Measurements from ENCODE around the gene KNL1.
"Not testable (repeated sequence)": the region's sequence is repeated elsewhere in the genome, so short reads cannot be mapped to it uniquely, and the experiment has no call there.

KNL1 gene

DNA sequence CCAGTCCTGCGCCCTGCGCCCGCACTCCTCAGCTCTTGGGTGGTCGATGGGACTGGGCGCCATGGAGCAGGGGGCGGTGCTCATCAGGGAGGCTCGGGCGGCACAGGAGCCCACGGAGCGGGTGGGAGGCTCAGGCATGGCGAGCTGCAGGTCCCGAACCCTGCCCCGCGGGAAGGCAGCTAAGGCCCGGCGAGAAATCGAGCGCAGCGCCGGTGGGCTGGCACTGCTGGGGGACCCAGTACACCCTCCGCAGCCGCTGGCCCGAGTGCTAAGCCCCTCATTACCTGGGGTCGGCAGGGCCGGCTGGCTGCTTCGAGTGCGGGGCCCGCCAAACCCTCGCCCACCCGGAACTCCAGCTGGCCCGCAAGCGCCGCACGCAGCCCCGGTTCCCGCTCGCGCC lies 82.9 kb downstream of the KNL1 start:
- not testable (repeated sequence) for DNase-seq

DNA sequence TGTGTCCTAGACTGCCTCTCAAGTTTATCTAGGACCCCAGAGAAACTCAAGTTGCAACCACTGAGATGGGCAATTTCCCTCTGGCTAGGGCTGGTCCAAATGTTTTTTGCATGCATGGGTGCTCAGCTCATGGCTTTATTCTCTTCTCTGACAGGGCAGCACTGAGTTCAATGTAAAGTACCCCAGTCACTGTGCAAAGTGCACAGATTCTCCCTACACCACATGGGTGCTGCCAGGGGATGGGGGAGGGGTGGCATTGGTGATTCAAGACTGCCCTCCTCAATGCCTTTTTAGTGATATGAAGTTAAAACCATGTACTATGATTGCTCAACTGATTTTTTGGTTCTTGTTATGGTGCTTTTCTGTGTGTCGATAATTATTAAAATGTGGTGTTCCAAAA lies 86.1 kb downstream of the KNL1 start:
- no peak for DNase-seq

DNA sequence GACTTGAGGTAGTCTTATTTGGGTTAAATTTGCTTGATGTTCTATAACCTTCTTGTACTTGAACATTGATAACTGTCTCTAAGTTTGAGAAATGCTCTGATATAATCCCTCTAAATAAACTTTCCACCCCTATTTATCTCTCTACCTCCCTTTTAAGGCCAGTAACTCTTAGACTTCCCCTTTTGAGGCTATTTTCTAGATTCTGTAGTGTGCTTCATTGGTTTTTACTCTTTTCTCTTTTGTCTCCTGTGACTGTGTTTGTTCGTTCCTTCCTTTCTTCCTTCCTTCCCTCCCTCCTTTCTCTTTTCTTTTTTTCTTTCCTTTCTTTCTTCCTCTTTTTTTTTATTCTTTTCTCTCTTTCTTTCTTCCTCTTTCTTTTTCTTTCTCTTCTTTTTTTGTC lies 86.9 kb downstream of the KNL1 start:
- DNase-seq, result not testable (repeated sequence)

DNA sequence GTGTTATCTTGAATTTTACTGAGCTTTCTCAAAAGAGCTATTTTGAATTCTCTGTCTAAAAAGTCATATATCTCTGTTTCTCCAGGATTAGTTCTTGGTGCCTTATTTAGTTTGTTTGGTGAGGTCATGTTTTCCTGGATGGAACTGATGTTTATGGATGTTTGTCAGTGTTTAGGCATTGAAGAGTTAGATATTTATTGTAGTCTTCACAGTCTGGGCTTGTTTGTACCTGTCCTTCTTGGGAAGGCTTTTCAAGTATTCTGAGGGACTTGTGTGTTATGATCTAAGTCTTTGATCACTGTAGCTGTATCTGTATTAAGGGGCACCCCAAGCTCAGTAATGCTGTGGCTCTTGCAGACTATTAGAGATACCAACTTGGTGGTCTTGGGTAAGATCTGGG lies 90.3 kb downstream of the KNL1 start:
- no peak for DNase-seq

DNA sequence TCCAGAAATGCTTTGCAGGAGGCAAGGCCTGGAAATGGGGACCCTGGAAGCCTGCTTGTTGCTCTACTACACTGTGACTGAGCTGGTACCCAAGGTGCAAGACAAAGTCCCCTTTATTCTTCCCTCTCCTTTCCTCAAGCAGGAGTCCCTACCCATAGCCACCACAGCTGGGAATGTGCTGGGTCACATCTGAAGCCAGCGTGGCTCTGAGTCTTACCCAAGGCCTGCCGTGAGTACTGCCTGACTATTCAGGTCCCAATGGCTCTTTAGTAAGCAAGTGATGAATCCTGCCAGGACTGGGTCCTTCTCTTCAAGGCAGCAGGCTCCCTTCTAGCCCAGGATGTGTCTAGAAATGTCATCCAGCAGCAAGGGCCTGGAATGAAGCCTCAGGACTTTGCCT lies 91.3 kb downstream of the KNL1 start:
- DNase-seq, result no peak

DNA sequence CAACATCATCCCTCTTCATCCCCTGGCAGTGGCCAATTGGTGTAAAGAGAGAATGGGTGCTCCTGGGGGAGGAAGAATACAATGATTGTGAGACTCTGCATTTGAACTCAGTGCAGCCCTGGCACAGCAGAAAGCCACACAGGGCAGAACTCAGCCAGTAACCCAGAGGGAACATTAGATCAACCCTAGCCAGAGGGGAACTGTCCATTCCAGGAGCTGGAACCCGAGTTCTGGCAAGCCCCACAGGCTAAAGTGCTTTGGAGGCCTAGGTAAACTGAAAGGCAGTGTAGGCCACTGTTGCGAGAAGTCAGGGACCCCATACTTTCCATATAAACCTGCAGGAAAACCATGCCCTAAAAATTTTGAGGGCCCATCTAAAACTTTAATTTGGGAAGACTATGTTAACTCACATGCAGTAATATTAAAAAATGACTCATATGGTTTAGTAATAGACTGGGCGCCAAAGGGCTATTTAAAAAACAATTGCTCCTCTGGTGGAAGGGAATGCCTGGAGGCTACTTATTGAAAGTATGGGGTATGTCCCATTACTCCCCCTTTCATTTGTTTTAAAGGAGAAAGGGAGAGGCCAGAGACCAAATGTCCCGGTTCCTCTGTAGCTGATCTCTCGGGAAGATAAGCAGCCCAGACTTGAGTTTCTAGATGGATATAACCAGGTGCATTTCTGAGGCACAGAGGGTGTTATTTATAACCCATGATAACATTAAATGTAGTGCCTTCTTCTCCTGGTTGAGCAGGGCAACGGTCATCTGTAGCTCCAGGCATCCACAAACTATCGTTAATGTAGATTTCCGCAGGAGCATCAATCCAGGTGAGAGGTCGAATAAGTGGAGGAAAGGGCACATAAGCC lies 95.1 kb downstream of the KNL1 start:
- DNase-seq, result no peak

DNA sequence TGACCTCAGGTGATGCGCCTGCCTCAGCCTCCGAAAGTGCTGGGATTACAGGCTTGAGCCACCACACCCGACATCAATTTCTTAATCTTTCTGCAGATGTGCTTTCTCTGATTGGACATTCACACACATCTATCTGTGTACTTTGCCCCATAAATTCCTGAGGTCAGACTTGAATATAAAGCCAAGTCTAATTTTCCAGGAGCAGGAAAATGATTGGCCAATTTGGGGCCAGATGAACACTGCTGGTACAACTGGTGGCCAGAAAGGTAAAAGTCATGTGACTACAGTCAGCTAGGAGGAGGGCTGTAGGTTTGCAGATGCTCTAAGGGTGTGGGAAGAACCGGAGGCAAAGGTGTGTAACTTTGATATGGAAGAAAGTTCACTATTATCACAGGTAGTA lies 97.7 kb downstream of the KNL1 start:
- DNase-seq, result no peak

DNA sequence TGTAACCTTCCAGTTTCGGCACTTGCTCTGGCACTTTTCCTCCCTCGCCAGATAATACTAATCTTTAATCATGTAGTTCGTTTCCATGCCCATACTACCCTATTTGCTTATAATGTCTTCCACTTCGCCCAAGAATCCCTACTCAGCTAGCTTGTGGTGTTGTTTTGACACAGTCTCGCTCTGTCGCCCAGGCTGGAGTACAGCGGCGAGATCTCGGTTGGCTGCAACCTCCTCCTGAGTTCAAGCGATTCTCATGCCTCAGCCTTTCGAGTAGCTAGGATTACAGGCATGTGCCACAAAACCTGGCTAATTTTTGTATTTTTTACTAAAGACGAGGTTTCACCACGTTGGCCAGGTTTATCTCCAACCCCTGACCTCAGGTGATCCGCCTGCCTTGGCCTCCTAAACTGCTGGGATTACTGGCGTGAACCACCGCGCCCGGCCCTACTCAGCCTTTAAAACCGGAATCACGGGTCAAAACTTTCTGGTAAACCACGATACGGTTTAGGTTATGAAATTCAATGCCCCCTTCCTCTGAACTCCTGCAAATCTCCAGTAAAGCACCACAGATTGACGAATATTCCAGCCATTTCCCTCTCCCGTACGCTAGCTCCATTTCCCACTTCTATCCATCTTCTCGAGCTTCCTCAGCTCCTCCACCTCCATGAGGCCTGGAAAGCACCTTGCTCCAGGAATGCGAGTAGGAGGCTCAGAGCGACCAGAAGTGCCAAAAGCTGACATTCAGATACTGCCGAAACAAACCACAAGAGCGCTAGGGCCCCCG lies 100.0 kb downstream of the KNL1 start:
- DNase-seq, result no peak

DNA sequence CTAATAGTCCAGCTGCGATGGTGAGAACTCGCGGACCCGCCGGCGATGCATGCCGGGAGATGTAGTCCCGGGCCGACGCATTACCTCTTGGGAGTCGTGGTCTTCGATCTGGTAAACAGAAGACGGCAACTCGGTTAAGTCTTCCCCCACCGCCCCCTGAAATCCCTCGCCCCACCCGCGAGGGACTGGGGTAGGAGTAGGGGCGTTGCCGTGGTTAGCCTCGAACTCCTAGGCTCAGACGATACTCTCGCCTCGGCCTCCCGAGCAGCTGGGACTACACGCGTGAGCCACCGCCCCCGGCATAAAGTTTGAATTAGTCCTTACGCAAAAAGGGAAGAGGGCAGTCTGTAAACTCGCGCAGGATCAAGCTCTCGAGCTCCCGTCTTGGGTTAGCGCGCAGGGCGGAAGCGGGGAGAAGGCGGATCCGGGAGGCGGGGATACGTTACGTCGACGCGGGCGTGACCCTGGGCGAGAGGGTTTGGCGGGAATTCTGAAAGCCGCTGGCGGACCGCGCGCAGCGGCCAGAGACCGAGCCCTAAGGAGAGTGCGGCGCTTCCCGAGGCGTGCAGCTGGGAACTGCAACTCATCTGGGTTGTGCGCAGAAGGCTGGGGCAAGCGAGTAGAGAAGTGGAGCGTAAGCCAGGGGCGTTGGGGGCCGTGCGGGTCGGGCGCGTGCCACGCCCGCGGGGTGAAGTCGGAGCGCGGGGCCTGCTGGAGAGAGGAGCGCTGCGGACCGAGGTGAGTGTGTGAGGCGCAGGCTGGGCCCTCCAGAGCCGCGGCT lies 100.8 kb downstream of the KNL1 start, which contains the start of gene RAD51:
Gene RAD51 (plus strand): TSS at position 487 of the 781 bp plus-strand sequence. CDS start 3,585 bp downstream, outside the sequence.
- peak; percentile 75 for DNase-seq

DNA sequence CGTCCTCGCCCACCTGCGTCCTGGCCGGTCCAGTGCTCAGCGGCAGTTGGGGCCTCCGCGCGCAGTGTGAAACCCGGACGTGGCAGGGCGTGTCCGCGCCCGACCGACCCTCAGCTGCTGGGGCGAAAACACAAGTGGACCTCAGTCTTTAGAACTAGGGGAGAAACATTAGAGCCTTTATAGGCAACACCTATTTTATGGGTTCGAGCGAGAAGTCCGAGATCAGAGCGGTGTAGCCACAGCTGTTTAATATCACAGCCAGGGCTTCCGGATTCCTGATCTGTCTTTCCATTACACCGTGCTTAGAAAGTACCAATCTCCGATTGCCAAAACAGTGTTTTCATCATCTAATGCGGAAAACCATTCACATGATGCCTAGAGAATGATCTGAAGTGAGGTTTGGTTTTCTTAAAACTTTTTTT lies 101.4 kb downstream of the KNL1 start:
- DNase-seq, result no peak

DNA sequence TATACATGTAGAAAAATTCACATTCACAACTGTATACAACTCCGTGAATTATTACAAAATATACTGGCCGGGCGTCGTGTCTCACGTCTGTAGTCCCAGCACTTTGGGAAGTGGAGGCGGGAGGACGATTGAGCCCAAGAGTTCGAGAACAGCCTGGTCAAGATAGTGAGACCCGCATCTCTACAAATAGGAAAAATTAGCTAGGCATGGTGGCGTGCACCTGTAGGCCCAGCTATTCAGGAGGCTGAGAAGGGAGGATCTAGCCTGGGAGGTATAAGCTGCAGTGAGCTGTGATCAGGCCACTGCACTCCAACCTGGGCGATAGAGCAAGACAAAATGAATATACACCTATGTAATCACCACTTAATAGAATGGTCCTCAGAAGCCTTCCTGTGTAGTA lies 102.2 kb downstream of the KNL1 start:
- DNase-seq, result no peak

DNA sequence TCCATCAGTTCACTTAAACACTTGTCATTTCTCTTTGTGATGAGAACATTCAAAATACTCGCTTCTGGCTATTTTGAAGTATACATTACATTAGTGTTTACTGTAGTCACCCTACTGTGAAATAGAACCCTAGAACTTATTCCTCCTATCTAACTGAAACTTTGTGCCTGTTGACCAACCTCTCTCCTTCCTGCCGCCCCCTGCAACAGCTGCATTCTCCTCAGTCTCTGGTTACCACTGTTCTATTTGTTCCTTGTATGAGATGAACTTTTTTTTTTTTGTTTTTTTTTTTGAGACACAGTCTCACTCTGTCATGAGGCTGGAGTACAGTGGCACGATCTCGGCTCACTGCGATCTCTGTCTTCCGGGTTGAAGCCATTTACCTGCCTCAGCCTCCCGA lies 103.9 kb downstream of the KNL1 start:
- no peak for DNase-seq

DNA sequence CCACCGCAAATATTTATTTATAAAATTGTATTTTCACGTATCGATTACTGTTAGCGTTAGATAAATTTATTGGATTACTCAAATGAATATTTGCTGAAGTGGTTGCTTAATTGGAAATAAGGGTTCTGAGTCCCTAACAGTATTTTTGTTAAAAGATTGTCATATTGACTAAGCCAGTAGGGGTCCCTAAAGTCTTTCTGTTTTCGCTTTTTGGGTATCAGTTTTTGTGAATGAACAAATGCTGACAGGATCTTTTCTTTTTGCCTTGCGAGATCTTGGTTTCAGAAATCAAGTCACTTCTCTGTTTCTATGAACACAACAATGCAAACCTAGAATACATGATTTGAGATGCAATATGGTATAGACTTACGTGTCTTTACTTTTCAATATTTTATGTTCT lies 108.0 kb downstream of the KNL1 start:
- DNase-seq, result no peak

DNA sequence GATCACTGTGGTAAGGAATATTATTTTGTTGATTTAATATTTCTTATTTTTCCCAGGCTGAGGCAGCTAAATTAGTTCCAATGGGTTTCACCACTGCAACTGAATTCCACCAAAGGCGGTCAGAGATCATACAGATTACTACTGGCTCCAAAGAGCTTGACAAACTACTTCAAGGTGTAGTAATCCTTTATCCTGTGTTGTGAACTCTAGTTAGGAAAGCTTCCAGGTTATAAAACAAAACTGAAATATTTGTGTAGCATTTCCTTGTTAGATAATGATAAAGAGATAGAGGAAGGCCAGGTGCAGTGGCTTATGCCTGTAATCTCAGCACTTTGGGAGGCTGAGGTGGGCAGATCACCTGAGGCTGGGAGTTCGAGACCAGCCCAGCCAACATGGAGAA lies 112.1 kb downstream of the KNL1 start:
- DNase-seq, result no peak

All from NCI-H748 treated with DMSO at 0.1 percent for 48 hours (cell line).